Stimulated activated CD8-positive, alpha-beta memory T cell treated with anti-CD3 and anti-CD28 coated beads, Interleukin-4, amount 100 ng/mL, for 24 hours (primary cell): ENCODE measurements around the gene ERGIC1.

ENCODE experiments used
- DNase-seq: peaks from one replicate; pipeline ENCODE4 v3.0.0-alpha.2; 2020; ENCODE audit warnings: low read depth

ERGIC1 gene

DNA sequence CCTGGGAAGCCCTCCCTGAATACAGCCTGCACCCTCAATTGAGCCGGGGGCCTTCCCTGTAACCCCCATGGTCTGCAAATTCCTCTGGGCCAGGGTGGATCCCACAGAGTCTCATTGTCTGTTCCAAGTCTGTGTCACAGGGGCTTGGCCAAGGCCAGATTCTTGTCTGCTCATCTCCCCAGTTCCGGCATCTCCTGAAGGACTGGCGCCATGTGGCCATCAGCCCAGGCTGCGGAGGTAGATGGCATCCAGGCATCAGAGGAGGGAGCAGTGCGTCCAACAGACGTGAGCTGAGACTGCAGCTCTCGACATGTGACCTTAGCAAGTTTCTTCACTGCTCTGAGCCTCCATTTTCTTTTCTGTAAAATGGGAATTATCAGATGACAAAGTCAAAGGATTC lies 87.9 kb downstream of the ERGIC1 start:
- no peak for DNase-seq

- no peak for DNase-seq
Measured at GRCh38 chr5:172923539-172923938, 89.5 kb downstream of the ERGIC1 start.

DNA sequence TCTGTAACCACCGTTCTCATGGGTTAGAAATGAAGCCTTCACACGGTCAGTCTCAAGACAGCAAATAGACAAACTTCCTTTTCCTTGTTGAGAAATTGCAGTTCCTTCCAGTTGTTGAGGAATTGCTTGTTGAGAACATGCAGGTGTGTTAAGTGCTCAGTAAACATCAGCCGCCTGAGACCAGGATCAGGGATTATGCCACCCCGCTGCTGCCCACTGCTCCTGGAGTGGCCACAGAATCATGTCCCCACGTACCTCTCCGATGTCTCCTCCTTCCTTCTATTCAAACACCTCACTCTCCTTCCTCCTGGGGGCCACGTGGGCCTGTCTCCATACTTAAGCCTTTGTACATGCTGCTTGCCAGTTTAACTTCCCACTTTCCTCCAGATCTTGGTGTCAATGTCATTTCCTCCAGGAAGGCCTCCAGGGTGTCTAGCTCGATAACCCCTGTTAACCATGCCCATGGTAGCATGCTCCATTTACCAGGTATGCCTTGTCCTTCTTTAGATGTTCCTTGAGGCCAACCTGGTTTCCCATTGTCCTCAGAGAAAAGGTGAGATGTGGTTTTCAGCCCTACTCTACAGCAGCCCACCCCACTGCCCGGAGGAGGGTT lies 91.4 kb downstream of the ERGIC1 start:
- no peak for DNase-seq

- DNase-seq = no peak
Measured at GRCh38 chr5:172926008-172926523, 92.0 kb downstream of the ERGIC1 start.

- DNase-seq = no peak
Measured at GRCh38 chr5:172926796-172927195, 92.7 kb downstream of the ERGIC1 start.

DNA sequence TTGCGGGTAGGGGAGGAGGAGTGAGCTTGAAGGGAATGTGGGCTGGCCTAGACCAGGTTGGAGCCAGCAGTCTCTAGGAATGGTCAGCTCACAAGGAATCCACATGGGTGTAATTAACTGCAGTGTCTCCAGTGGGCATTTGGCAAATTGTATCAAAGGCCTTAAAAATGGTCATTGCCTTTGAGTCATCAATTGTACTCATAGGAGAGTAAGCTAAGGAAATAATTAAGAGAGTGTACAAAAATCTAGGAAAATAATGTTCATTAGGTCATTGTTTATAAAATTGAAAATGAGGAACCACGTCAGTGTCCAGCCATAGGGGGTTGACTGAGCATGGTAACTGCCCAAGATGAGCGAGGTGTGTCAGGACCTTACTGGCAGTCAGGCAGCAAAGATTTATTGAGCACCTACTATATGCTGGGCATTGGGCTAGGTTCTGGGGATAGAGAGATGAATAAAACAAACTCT lies 95.4 kb downstream of the ERGIC1 start:
- no peak for DNase-seq

GRCh38 chr5:172931001-172931536 lies 97.0 kb downstream of the ERGIC1 start:
- no peak for DNase-seq

DNA sequence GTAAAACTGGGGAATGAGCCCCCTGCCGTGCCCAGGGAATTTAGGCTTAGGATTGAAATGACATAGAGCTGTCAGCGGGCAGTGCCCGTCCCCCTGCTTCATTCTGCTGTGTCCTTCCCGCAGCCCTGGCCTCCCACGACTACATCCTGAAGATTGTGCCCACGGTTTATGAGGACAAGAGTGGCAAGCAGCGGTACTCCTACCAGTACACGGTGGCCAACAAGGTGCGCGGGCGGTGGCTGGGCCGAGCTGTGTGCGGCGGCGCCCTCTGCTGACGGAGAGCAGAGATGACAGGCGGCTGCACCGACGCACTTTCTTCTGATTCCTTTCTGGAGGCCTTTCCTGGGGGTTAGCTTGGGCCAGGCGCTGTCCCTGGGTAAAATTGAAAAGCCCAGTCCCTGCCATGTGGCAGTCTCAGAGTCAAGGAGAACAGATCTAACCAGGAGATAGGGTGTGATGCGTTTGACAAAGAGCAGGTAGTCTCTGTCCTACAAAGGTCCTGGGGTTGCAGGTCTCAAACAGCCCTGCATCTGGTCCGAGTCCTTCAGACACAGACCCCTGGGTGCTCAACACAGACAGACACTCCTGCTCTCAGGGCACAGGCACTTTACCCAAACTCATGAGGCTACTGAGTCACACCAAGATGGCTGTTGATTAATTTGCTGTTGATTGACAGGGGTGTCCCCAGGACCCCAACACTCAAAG lies 98.4 kb downstream of the ERGIC1 start:
- DNase-seq = peak; percentile 60

DNA sequence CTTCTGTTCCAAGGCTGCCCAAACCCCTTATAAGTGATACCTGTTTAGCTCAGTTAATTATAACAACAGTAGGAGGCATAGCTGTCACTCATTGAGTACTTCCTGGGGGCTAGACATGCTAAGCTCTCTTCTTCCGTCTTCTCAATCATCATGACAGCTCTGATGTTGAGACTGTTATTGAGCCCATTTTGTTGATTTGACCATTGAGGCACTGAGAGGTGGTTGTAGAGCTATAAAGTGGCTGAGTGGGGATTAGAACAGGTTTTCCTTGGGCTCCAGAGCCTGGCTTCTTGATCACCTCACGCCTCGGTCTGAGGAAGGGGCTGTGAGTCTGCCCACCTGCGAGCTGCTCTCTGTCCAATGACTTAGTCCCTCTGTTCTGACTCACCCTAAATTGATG lies 99.2 kb downstream of the ERGIC1 start:
- DNase-seq = no peak

DNA sequence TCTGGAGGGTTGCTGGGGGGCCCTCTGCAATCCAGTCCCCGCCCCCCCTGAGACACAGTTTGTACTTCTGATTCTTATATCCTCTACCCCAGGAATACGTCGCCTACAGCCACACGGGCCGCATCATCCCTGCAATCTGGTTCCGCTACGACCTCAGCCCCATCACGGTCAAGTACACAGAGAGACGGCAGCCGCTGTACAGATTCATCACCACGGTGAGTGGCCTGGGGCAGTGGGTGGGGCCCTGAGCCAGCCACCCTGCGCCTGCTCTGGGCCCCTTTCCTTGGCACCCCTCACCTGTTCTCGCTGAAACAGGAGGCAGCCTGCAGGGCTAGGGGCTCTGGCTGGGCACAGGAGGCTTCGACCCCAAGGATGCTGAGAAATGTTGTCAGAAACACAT lies 101.0 kb downstream of the ERGIC1 start:
- no peak for DNase-seq

DNA sequence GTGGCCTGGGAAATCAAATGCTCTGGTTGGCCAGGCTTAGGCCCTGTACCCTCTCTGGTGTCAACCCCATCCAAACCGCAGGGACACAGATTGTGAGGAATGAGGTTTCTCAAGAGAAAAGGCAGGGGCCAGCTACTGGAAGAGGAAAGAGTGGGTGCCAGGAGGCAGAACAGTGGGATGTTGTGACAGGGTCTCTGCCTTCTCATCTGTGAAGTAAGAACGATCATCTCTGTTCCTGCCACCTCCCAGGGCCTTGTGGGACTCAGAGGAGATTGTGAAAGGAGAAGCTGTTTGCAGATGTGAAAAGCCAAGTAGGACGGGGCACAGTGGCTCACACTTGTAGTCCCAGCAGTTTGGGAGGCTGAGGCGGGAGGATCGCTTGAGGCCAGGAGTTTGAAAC lies 102.3 kb downstream of the ERGIC1 start:
- DNase-seq = no peak

DNA sequence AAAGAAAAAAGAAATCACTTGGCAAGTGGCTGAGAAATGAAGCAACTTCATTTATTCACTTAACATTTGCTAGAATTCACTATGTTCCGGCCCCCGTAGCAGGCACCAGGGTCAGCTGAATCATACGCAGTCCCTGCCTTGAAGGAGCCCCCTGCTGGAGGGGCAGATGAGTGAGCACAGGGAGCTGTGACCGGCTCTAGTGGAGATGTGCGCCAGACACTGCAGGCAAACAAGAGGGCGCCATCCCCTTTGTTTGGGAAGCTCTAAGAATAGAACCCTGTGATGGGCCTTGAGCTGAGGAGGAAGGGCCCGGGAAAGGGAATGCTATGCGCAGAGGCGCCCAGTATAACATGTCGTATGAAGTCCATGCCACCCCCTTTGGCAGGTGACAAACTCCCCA lies 105.0 kb downstream of the ERGIC1 start:
- DNase-seq = no peak

- no peak for DNase-seq
Measured at GRCh38 chr5:172939611-172940267, 105.7 kb downstream of the ERGIC1 start.

DNA sequence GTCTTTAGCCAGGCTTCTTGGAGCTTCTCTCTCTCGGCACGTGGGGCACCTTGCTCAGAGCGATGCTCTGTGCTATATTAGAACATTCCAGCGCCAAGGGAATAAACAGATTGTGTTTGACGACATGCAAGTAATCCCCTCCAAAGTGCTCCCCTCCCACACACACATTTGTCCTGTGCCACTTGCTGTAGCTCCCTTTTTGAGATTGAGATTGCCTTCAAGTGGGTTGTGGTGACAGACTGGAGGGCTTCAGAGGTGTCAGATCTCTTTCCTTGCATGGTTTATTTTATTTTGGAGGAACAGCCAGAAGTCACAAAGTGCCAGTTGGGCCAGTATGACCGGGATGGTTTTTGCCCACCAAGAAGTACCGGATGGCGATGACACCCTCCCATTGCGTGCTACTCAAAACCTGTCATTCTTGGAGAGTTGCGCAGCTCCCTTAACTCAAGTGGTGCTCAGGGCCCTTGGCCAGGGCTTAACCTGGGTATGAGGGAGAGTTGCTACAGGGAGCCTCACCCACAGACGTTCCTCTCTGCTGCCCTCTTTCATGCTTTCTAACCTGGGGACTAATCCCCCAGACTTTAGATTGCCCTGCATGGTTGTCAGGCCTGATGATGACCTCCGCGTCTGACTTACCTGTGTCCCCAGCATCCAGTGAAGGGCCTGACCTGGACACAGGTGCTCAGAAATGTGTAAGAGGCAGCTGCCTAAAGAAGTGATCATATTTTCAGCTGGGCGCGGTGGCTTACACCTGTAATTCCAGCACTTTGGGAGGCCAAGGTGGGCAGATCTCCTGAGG lies 106.4 kb downstream of the ERGIC1 start:
- DNase-seq = no peak

GRCh38 chr5:172941067-172941516 lies 107.0 kb downstream of the ERGIC1 start:
- no peak for DNase-seq

GRCh38 chr5:172942556-172942955 lies 108.5 kb downstream of the ERGIC1 start:
- DNase-seq = no peak

DNA sequence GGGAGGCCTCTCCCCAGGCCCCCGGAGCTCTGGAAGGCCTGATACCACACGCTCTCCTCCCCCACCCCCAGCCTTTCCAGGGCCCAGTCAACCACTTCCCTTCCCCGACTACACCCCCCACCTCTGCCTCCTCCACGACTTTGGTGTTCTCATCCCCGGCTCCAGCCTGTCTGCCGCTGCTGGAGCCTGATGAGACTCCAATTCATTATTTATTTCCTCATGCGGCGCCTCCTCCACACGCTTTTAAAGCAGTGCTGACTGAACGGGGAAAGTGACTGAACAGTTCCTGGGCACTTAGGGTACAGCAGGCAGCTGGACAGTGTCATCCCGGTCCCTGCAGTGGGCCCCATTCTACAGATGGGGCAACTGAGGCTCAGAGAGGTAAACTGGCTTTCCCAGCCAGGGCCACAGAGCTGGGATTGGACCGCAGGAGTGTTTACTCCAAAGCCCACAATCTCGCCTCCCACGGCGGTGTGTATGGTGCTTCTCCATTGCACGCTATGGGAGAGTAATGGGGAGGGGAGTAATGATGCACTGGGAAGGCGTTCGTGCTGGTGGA lies 109.3 kb downstream of the ERGIC1 start:
- no peak for DNase-seq

DNA sequence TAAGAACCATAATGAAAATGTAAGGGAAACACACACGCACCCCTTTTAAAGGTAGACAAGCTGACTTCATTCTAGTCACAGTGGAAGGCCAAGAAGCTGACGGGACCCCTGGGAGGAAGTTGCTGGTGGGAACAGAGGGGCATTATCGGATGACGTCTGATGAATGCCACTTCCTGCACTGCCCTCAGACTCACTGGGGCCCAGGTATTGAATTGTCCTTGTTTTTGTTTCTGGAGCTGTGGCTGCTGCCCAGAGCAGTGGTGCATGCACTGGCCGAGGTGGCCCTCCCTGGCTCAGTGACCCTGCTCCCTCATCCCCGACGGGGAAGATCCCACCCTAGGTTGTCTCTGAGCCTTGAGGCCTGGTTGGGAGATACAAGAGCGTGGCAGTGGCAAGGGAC lies 109.9 kb downstream of the ERGIC1 start:
- no peak for DNase-seq

- DNase-seq = no peak
Measured at GRCh38 chr5:172944741-172945140, 110.7 kb downstream of the ERGIC1 start.

DNA sequence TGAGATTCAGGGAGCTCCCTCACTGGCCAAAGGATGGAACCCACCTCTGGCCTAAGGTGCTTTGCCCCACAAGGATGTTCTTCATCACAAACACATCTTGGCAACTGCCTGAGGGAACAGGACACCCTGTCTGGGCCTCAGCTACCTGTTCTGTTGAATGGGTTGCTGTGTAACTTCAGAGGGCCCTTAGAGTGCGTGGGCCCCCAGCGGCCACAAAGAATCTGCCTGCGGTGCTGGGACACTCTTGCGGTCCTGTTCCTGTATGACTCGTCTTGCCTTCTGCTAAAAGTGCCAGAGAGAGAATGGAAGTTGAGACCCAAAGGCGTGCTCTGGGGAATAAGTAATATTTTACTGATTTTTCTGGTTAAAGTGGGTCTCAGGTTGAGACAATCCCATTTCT lies 111.1 kb downstream of the ERGIC1 start:
- no peak for DNase-seq

DNA sequence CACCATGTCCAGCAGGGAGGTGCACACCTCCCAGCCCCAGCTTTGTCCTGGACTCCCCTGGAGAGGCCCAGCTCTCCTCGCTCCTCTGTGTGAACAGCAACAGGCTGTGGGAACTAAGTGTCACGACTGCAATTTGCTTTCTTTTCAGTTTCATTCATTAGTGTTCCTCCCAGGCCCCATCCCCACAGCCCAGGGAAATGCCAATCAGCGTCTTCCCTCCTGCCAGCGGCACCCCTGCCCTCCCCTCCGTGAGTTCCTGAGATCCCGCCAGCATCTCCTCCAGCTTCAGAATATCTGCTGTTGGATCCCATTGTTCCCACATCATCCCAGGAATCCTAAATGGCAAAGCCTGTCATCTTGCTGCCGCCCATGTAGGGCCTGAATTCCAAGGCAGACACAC lies 112.1 kb downstream of the ERGIC1 start:
- no peak for DNase-seq

- DNase-seq = no peak
Measured at GRCh38 chr5:172949426-172949825, 115.4 kb downstream of the ERGIC1 start.
